ENCODE results near the gene ING4. TPM values are rescaled to one million over a fixed set of nuclear protein-coding genes. Genes with fewer than 3 reads are reported as not detected.

Gene ING4
- total RNA-seq, 1 experiment from 2014 or later = 33.0 TPM

- in situ Hi-C loops (cut with HindIII; ENCODE audit: low sequenced_read_pairs) = no loop called here
- DNase-seq (ENCODE audit: low spot score) = peak; percentile 82
Measured at GRCh38 chr12:6613015-6613775, 49.7 kb downstream of the ING4 start.

GRCh38 chr12:6612652-6613014, 50.3 kb downstream of the ING4 start:
- in situ Hi-C loops (cut with HindIII; ENCODE audit: low sequenced_read_pairs) = no loop called here
- DNase-seq (ENCODE audit: low spot score) = no peak

GRCh38 chr12:6612247-6612646, 50.7 kb downstream of the ING4 start:
- peak; percentile 51 for DNase-seq (ENCODE audit: low spot score)
- in situ Hi-C loops (cut with HindIII; ENCODE audit: low sequenced_read_pairs) = no loop called here

GRCh38 chr12:6608592-6609281, 54.2 kb downstream of the ING4 start:
- in situ Hi-C loops (cut with HindIII; ENCODE audit: low sequenced_read_pairs) = no loop called here
- DNase-seq (ENCODE audit: low spot score) = peak; percentile 66

GRCh38 chr12:6607751-6608591, 54.9 kb downstream of the ING4 start:
- in situ Hi-C loops (cut with HindIII; ENCODE audit: low sequenced_read_pairs) = no loop called here
- peak; percentile 93 for DNase-seq (ENCODE audit: low spot score)

GRCh38 chr12:6606331-6607131, 56.4 kb downstream of the ING4 start:
- in situ Hi-C loops (cut with HindIII; ENCODE audit: low sequenced_read_pairs) = no loop called here

GRCh38 chr12:6605421-6606330, 57.2 kb downstream of the ING4 start:
- in situ Hi-C loops (cut with HindIII; ENCODE audit: low sequenced_read_pairs) = no loop called here
- DNase-seq (ENCODE audit: low spot score) = peak; percentile 52

More at GRCh38 chr12:6606331-6607131, 56.4 kb downstream of the ING4 start:
- peak; percentile 40 for DNase-seq (ENCODE audit: low spot score)

GRCh38 chr12:6604259-6605029, 58.5 kb downstream of the ING4 start:
- DNase-seq (ENCODE audit: low spot score) = peak; percentile 23
- in situ Hi-C loops (cut with HindIII; ENCODE audit: low sequenced_read_pairs) = no loop called here

GRCh38 chr12:6603095-6603567, 59.8 kb downstream of the ING4 start:
- DNase-seq (ENCODE audit: low spot score) = peak; percentile 16

GRCh38 chr12:6602526-6602925, 60.4 kb downstream of the ING4 start:
- no peak for DNase-seq (ENCODE audit: low spot score)
- in situ Hi-C loops (cut with HindIII; ENCODE audit: low sequenced_read_pairs) = no loop called here

More at GRCh38 chr12:6603095-6603567, 59.8 kb downstream of the ING4 start:
- in situ Hi-C loops (cut with HindIII; ENCODE audit: low sequenced_read_pairs) = no loop called here

Other genes with a start within 250 kb of the ING4 start
- gene CD27, start 218.2 kb downstream of the ING4 start, total RNA-seq (2014; rRNA removed; shearing (Covaris generic)) = not detected in 2 replicates
- 0.25 TPM in 1 of 2 replicates, not detected in the other for gene TAPBPL, start 211.1 kb downstream of the ING4 start, total RNA-seq (2014; rRNA removed; shearing (Covaris generic))
- gene VAMP1, start 192.4 kb downstream of the ING4 start, total RNA-seq (2014; rRNA removed; shearing (Covaris generic)) = 7.6 and 9.3 TPM in 2 replicates
- 363 and 396 TPM in 2 replicates for gene MRPL51, start 169.9 kb downstream of the ING4 start, total RNA-seq (2014; rRNA removed; shearing (Covaris generic))
- 86.1 and 102 TPM in 2 replicates for gene NCAPD2, start 169.0 kb downstream of the ING4 start, total RNA-seq (2014; rRNA removed; shearing (Covaris generic))
- 3,766 and 4,312 TPM in 2 replicates for gene GAPDH, start 128.6 kb downstream of the ING4 start, total RNA-seq (2014; rRNA removed; shearing (Covaris generic))
- gene IFFO1, start 107.1 kb downstream of the ING4 start, total RNA-seq (2014; rRNA removed; shearing (Covaris generic)) = 11.7 and 13.2 TPM in 2 replicates
- gene NOP2, start 94.8 kb downstream of the ING4 start, total RNA-seq (2014; rRNA removed; shearing (Covaris generic)) = 45.5 and 70.7 TPM in 2 replicates
- gene CHD4, start 55.7 kb downstream of the ING4 start, total RNA-seq (2014; rRNA removed; shearing (Covaris generic)) = 374 and 375 TPM in 2 replicates
- gene LPAR5, start 27.2 kb downstream of the ING4 start, total RNA-seq (2014; rRNA removed; shearing (Covaris generic)) = 0.03 TPM in 1 of 2 replicates, not detected in the other
- not detected in 2 replicates for gene ACRBP, start 15.7 kb downstream of the ING4 start, total RNA-seq (2014; rRNA removed; shearing (Covaris generic))
- gene ZNF384, start 26.3 kb upstream of the ING4 start, total RNA-seq (2014; rRNA removed; shearing (Covaris generic)) = 14.9 and 25.5 TPM in 2 replicates
- gene PIANP, start 37.7 kb upstream of the ING4 start, total RNA-seq (2014; rRNA removed; shearing (Covaris generic)) = 0.44 and 4.4 TPM in 2 replicates
- gene COPS7A, start 60.9 kb upstream of the ING4 start, total RNA-seq (2014; rRNA removed; shearing (Covaris generic)) = 47.0 and 47.6 TPM in 2 replicates
- gene MLF2, start 90.0 kb upstream of the ING4 start, total RNA-seq (2014; rRNA removed; shearing (Covaris generic)) = 342 and 364 TPM in 2 replicates
- gene PTMS, start 103.2 kb upstream of the ING4 start, total RNA-seq (2014; rRNA removed; shearing (Covaris generic)) = 259 and 267 TPM in 2 replicates
- gene LAG3, start 109.4 kb upstream of the ING4 start, total RNA-seq (2014; rRNA removed; shearing (Covaris generic)) = 0.31 and 0.58 TPM in 2 replicates
- gene CD4, start 126.4 kb upstream of the ING4 start, total RNA-seq (2014; rRNA removed; shearing (Covaris generic)) = 0.34 and 1.3 TPM in 2 replicates
- gene GPR162, start 158.7 kb upstream of the ING4 start, total RNA-seq (2014; rRNA removed; shearing (Covaris generic)) = 37.7 and 59.0 TPM in 2 replicates
- 56.4 and 70.5 TPM in 2 replicates for gene P3H3, start 165.3 kb upstream of the ING4 start, total RNA-seq (2014; rRNA removed; shearing (Covaris generic))
- 0.25 and 3.8 TPM in 2 replicates for gene GNB3, start 177.8 kb upstream of the ING4 start, total RNA-seq (2014; rRNA removed; shearing (Covaris generic))
- gene CDCA3, start 188.2 kb upstream of the ING4 start, total RNA-seq (2014; rRNA removed; shearing (Covaris generic)) = 84.2 and 103 TPM in 2 replicates
- 137 and 156 TPM in 2 replicates for gene USP5, start 189.0 kb upstream of the ING4 start, total RNA-seq (2014; rRNA removed; shearing (Covaris generic))
- gene TPI1, start 204.4 kb upstream of the ING4 start, total RNA-seq (2014; rRNA removed; shearing (Covaris generic)) = 1,506 and 1,683 TPM in 2 replicates
- gene SPSB2, start 210.2 kb upstream of the ING4 start, total RNA-seq (2014; rRNA removed; shearing (Covaris generic)) = 30.6 and 38.3 TPM in 2 replicates
- gene LRRC23, start 241.7 kb upstream of the ING4 start, total RNA-seq (2014; rRNA removed; shearing (Covaris generic)) = 7.0 and 16.1 TPM in 2 replicates

Data from G401 (cell line).